Neural progenitor cell (in vitro differentiated cells): ENCODE data around the gene HEXD. TPM values are rescaled to one million over a fixed set of nuclear protein-coding genes. Genes with fewer than 3 reads are reported as not detected.
A peak's percentile ranks its signal among the peaks of the same experiment; 100 is the strongest.

Source experiments
- DNase-seq: peaks from one replicate; pipeline ENCODE4 v3.0.0-alpha.2; 2016; ENCODE audit warnings: low spot score
- H2AFZ ChIP-seq: fragments of 200-600 bp; sonication (generic); replicated peaks from 2 replicates; pipeline ENCODE4 v1.6.1; 2016; ENCODE audit warnings: antibody characterized with exemption
- H3F3A ChIP-seq: fragments of 200-600 bp; sonication (generic); 2 replicates; pipeline ENCODE4 v1.6.1; 2016; ENCODE audit warnings: antibody characterized with exemption, low read depth
- H3K27ac ChIP-seq: fragments of 200-600 bp; sonication (generic); 2 replicates; pipeline ENCODE4 v1.5.1; 2016; ENCODE audit warnings: mild to moderate bottlenecking
- H3K27me3 ChIP-seq: fragments of 200-600 bp; sonication (generic); 2 replicates; pipeline ENCODE4 v1.6.1; 2016; ENCODE audit warnings: mild to moderate bottlenecking, moderate library complexity
- H3K36me3 ChIP-seq: fragments of 200-600 bp; sonication (generic); 2 replicates; pipeline ENCODE4 v1.5.1; 2016
- H3K4me1 ChIP-seq: fragments of 200-600 bp; sonication (generic); 2 replicates; pipeline ENCODE4 v1.6.1; 2016; ENCODE audit warnings: mixed run types
- H3K4me2 ChIP-seq: fragments of 200-600 bp; sonication (generic); 2 replicates; pipeline ENCODE4 v1.6.1; 2016
- H3K4me3 ChIP-seq: fragments of 200-600 bp; sonication (generic); 2 replicates; pipeline ENCODE4 v1.5.1; 2016
- H3K79me2 ChIP-seq: fragments of 200-600 bp; sonication (generic); 2 replicates; pipeline ENCODE4 v1.6.1; 2016; ENCODE audit warnings: low read depth
- H3K9ac ChIP-seq: fragments of 200-600 bp; sonication (generic); 2 replicates; pipeline ENCODE4 v1.6.1; 2016
- H3K9me3 ChIP-seq: fragments of 200-600 bp; sonication (generic); 2 replicates; pipeline ENCODE4 v1.5.1; 2016; ENCODE audit warnings: low read depth
- H4K20me1 ChIP-seq: fragments of 200-600 bp; sonication (generic); 2 replicates; pipeline ENCODE4 v1.6.1; 2016; ENCODE audit warnings: low read depth
- H3K27ac Mint-ChIP-seq: 3 replicates; pipeline ENCODE4 v1.8.0; 2021; ENCODE audit warnings: mixed read lengths
- H3K27me3 Mint-ChIP-seq: 2 replicates; pipeline ENCODE4 v1.8.0; 2022; ENCODE audit warnings: low read depth, mild to moderate bottlenecking, inconsistent platforms, moderate library complexity, mixed read lengths; ENCODE audit not compliant: insufficient read depth
- H3K36me3 Mint-ChIP-seq: 3 replicates; pipeline ENCODE4 v1.8.0; 2021; ENCODE audit warnings: mixed read lengths
- H3K4me1 Mint-ChIP-seq: 3 replicates; pipeline ENCODE4 v1.8.0; 2021; ENCODE audit warnings: mixed read lengths
- H3K4me3 Mint-ChIP-seq: 3 replicates; pipeline ENCODE4 v1.8.0; 2021; ENCODE audit warnings: mild to moderate bottlenecking, moderate library complexity, mixed read lengths
- H3K9me3 Mint-ChIP-seq: 3 replicates; pipeline ENCODE4 v1.8.0; 2020; ENCODE audit warnings: mixed read lengths
- EZH2 ChIP-seq: fragments of 200-600 bp; sonication (generic); IDR thresholded peaks from 2 replicates; pipeline ENCODE4 v1.6.1; 2017; ENCODE audit warnings: antibody characterized with exemption, mild to moderate bottlenecking, moderate library complexity
- EZH2phosphoT487 ChIP-seq: fragments of 200-600 bp; sonication (generic); IDR thresholded peaks from 2 replicates; pipeline ENCODE4 v1.6.1; 2017; ENCODE audit warnings: antibody characterized with exemption
- total RNA-seq: library from RNA; depleted of rRNA; stranded (reverse); fragments of >200 nt; gene quantifications from 2 replicates; pipeline ENCODE4 v1.2.3, GENCODE V29; 2015; ENCODE audit warnings: low replicate concordance
- TF ChIP-seq, protein P1 (sequence below): fragments of 200-600 bp; sonication (generic); IDR thresholded peaks from 2 replicates; pipeline ENCODE4 v1.5.1; 2017; ENCODE audit warnings: antibody characterized with exemption, mild to moderate bottlenecking

The HEXD gene
- total RNA-seq, 1 donor from 2014 or later, result 22.3 TPM

DNA sequence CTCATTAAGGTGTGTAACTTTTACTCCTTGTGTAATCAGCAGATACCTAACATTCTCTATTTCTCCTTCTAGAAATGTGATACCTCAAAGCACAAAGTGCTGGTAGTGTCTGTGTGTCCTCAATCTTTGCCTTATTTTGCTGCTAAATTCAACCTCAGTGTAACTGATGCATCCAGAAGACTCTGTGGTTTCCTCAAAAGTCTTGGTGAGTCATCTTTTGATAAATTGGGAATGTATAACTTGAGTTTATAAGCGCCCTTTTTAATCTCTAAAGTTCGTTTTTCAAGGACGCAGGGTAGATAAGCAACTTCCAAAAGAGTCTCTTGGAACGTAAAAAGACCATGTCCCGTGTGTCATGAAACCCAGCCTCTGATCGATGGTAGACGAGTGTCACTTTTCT, 50.5 kb downstream of the HEXD start:
- Histone ChIP-seq H3K36me3 (peaks cover 10% of the 10 kb centered on the region), H4K20me1 (peaks cover 9% of the 10 kb centered on the region), H3K4me3 (no peak overlapping the region), H3F3A (no peaks in the 10 kb centered on the region), H3K9me3 (no peaks in the 10 kb centered on the region), H3K4me1 (no peaks in the 10 kb centered on the region), H3K4me2 (no peak overlapping the region), H2AFZ (no peak overlapping the region), H3K79me2 (no peaks in the 10 kb centered on the region), H3K27me3 (no peaks in the 10 kb centered on the region), H3K27ac (no peak overlapping the region), H3K9ac (no peak overlapping the region)
- no peak overlapping the region for H3K4me3 Mint-ChIP-seq
- no peak for TF ChIP-seq EZH2phosphoT487
- TF ChIP-seq, protein P1, sequence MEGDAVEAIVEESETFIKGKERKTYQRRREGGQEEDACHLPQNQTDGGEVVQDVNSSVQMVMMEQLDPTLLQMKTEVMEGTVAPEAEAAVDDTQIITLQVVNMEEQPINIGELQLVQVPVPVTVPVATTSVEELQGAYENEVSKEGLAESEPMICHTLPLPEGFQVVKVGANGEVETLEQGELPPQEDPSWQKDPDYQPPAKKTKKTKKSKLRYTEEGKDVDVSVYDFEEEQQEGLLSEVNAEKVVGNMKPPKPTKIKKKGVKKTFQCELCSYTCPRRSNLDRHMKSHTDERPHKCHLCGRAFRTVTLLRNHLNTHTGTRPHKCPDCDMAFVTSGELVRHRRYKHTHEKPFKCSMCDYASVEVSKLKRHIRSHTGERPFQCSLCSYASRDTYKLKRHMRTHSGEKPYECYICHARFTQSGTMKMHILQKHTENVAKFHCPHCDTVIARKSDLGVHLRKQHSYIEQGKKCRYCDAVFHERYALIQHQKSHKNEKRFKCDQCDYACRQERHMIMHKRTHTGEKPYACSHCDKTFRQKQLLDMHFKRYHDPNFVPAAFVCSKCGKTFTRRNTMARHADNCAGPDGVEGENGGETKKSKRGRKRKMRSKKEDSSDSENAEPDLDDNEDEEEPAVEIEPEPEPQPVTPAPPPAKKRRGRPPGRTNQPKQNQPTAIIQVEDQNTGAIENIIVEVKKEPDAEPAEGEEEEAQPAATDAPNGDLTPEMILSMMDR, result no peak
- no peak for TF ChIP-seq EZH2
- H3K27me3 Mint-ChIP-seq, result peaks cover under 1% of the 10 kb centered on the region
- no peak for DNase-seq
- no peak overlapping the region for H3K27ac Mint-ChIP-seq
- H3K4me1 Mint-ChIP-seq, result no peaks in the 10 kb centered on the region
- peaks cover 45% of the 10 kb centered on the region for H3K36me3 Mint-ChIP-seq
- no peaks in the 10 kb centered on the region for H3K9me3 Mint-ChIP-seq

DNA sequence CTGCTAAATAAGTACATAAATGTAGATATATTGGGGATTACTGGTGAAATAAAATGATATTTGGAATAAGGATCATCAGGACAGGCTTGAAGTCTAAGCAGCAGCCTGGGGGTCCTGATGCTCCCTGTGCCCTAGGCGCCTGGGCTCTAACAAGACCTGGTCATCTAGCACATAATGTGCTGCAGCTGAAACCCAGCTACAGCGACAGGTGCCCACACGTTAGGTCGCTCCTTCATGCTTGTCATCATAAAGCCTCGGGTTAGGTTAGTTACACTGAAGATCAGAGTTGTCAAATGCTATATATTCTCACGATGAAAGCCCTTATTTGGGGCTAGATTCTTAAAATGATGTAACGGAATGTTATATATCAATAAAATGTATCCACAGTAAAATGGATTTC, 51.9 kb downstream of the HEXD start:
- H3K27me3 Mint-ChIP-seq, result no peaks in the 10 kb centered on the region

DNA sequence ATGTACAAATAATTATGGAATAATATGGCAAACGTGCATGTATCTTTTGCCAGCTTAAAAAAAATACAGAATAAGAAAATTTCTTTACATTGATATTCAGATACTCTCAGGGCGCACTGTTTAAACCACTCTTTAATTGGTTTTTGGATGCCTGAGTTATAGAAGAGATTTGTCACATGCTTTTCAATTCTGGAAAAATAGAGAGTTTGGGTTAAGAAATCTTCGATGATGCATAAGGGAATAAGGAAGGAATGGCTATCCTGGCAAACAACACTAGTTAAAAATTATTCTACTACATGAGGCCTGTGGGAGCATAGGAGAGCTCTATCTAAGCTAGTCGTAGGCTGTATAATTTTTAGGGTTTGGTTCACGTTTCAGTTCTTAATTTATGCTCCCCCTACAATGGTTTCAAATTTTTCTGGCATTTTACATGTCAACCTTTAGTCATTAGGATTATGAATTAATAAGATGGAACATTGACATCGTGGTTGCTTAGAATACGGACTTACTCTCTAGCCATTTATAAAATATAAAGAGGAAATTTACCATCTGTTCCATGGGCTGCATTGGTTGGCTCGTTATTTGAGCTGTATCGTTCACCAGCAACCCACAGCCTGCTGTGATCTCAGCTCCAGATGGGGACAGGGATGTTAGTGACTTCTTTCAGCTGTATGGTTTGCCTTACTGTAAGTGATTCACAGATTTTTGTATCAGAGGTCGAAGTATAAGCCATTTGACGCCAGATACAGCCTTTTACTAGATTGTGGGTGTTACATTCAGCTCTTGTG, 56.3 kb downstream of the HEXD start:
- Histone ChIP-seq H3K79me2 (no peaks in the 10 kb centered on the region), H2AFZ (no peak overlapping the region), H3K4me2 (no peak overlapping the region), H3K27me3 (no peaks in the 10 kb centered on the region), H3K9me3 (no peaks in the 10 kb centered on the region), H3K27ac (no peak overlapping the region), H4K20me1 (peaks cover 17% of the 10 kb centered on the region), H3K4me1 (no peaks in the 10 kb centered on the region), H3K4me3 (no peak overlapping the region), H3F3A (no peaks in the 10 kb centered on the region), H3K9ac (peak overlapping the region; percentile 4), H3K36me3 (peaks cover 12% of the 10 kb centered on the region)
- DNase-seq, result no peak
- TF ChIP-seq, protein P1, result no peak
- TF ChIP-seq EZH2phosphoT487, result no peak
- TF ChIP-seq EZH2, result no peak
- Mint-ChIP-seq H3K9me3 (no peaks in the 10 kb centered on the region), H3K4me3 (no peak overlapping the region), H3K27ac (no peak overlapping the region), H3K27me3 (peaks cover 2% of the 10 kb centered on the region), H3K4me1 (no peaks in the 10 kb centered on the region), H3K36me3 (peaks cover 29% of the 10 kb centered on the region)

More for the DNA sequence above, 51.9 kb downstream of the HEXD start:
- Histone ChIP-seq H3K9ac (no peak overlapping the region), H3K4me3 (no peak overlapping the region), H3K79me2 (no peaks in the 10 kb centered on the region), H2AFZ (no peak overlapping the region), H3K27me3 (no peaks in the 10 kb centered on the region), H4K20me1 (peaks cover 18% of the 10 kb centered on the region), H3F3A (no peaks in the 10 kb centered on the region), H3K4me2 (no peak overlapping the region), H3K9me3 (no peaks in the 10 kb centered on the region), H3K36me3 (peaks cover 16% of the 10 kb centered on the region), H3K4me1 (no peaks in the 10 kb centered on the region), H3K27ac (no peak overlapping the region)
- TF ChIP-seq EZH2, result no peak
- TF ChIP-seq, protein P1, result no peak
- TF ChIP-seq EZH2phosphoT487, result no peak
- Mint-ChIP-seq H3K4me1 (no peaks in the 10 kb centered on the region), H3K27ac (no peak overlapping the region), H3K36me3 (peaks cover 39% of the 10 kb centered on the region), H3K9me3 (no peaks in the 10 kb centered on the region), H3K4me3 (no peak overlapping the region)
- DNase-seq, result no peak
